ENCODE results near the gene KCNMA1.

KCNMA1 gene

DNA sequence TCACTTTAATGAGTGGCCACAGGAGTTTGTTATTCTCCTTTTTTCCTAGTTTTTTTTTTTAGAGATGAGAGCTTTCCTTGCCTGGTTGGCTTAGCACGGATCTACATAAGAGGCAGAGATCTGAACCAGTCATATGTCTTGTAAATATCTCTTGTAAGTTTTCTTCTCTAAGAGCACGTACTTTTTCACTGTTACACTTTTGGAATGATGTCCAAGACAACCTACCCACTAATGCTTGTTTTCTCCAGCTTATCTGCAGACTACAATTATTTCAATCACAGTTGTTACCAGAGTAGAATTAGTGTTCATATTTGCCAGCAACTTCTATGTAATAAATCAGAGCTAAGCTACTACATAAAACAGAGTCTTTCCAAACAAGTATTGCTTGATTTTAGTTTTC, 444.6 kb downstream of the KCNMA1 start:
- H2AFZ ChIP-seq (ENCODE audit: low read depth), result no peak overlapping the region
- H3K79me2 ChIP-seq (ENCODE audit: insufficient read depth, low read depth), result no peaks in the 10 kb centered on the region
- no peaks in the 10 kb centered on the region for H3K4me1 ChIP-seq (ENCODE audit: low read depth, poor library complexity, severe bottlenecking)
- H3K4me3 ChIP-seq (IDR thresholded peaks at IDR 0.05; ENCODE audit: insufficient read depth, low read depth, low read length), result no peak overlapping the region
- no peak overlapping the region for H3K4me2 ChIP-seq
- no peak overlapping the region for H3K27ac ChIP-seq
- no peaks in the 10 kb centered on the region for H3K36me3 ChIP-seq (ENCODE audit: insufficient read depth)
- no peak overlapping the region for H3K9ac ChIP-seq
- TF ChIP-seq CTCF (conservative IDR thresholded peaks at IDR 0.05; ENCODE audit: low read depth, low read length), result no peak
- no peaks in the 10 kb centered on the region for H4K20me1 ChIP-seq (ENCODE audit: insufficient read depth)
- no peaks in the 10 kb centered on the region for H3K27me3 ChIP-seq (ENCODE audit: insufficient read depth, low read depth)

DNA sequence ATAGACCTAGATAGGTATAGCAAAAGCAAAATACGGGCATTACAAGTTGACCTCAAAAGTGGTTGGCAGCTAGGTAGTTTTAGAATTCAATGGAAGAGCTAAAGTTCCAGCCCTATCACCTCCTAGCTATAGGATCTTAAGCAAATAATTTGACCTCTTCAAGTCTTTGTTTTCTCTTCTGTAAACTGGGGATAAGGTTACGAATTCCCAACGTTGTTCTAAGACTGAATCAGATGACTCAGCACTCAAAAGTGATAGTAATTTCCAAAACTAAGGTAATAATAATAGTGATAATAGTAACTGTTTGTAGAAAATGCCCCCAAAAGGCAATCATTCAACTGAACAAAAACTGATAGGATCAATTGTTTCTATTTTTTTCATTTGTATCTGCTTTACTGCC, 445.2 kb downstream of the KCNMA1 start:
- H3K4me1 ChIP-seq (ENCODE audit: low read depth, poor library complexity, severe bottlenecking), result no peaks in the 10 kb centered on the region
- no peak overlapping the region for H3K4me3 ChIP-seq (IDR thresholded peaks at IDR 0.05; ENCODE audit: insufficient read depth, low read depth, low read length)
- no peaks in the 10 kb centered on the region for H3K36me3 ChIP-seq (ENCODE audit: insufficient read depth)
- no peaks in the 10 kb centered on the region for H4K20me1 ChIP-seq (ENCODE audit: insufficient read depth)
- no peaks in the 10 kb centered on the region for H3K27me3 ChIP-seq (ENCODE audit: insufficient read depth, low read depth)
- no peak overlapping the region for H3K4me2 ChIP-seq
- H2AFZ ChIP-seq (ENCODE audit: low read depth), result no peak overlapping the region
- TF ChIP-seq CTCF (conservative IDR thresholded peaks at IDR 0.05; ENCODE audit: low read depth, low read length), result no peak
- H3K79me2 ChIP-seq (ENCODE audit: insufficient read depth, low read depth), result no peaks in the 10 kb centered on the region
- H3K9ac ChIP-seq, result no peak overlapping the region
- H3K27ac ChIP-seq, result no peak overlapping the region

DNA sequence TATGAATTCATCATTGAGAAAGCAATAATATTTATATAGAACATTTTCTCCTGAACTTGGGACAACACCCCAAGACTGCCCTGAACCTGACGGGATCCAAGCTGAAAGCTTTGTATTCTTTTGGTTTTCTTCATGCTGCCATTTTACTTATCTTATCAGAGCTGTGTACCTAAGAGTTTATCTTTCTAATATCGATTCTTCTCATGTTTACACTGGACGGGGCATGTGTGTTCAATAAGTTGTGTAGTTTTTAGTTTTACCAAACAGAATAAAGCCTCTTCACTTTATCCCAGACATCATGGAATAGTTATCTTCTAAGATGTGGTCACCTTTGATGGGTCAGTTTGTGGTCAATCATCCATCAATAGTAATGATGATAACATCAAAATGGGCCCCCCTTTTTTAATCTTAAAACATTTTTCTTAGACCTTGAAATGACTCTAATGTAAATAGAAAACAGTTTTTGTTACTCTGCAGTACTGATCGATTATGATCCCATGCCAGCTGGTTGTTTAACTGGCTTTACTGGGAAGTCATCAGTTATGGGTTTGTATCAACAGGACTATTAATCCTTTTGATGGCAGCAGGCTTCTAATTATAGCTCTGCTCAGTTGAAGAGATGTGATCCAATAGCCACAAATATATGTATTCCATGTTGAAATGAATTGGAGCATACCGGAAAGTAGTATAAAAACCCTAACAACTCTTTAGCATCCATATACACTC, 446.1 kb downstream of the KCNMA1 start:
- TF ChIP-seq CTCF (conservative IDR thresholded peaks at IDR 0.05; ENCODE audit: low read depth, low read length), result no peak
- no peaks in the 10 kb centered on the region for H3K36me3 ChIP-seq (ENCODE audit: insufficient read depth)
- H3K79me2 ChIP-seq (ENCODE audit: insufficient read depth, low read depth), result no peaks in the 10 kb centered on the region
- H3K27ac ChIP-seq, result no peak overlapping the region
- no peak overlapping the region for H3K4me2 ChIP-seq
- no peaks in the 10 kb centered on the region for H4K20me1 ChIP-seq (ENCODE audit: insufficient read depth)
- H3K9ac ChIP-seq, result no peak overlapping the region
- no peaks in the 10 kb centered on the region for H3K4me1 ChIP-seq (ENCODE audit: low read depth, poor library complexity, severe bottlenecking)
- H3K27me3 ChIP-seq (ENCODE audit: insufficient read depth, low read depth), result no peaks in the 10 kb centered on the region
- H3K4me3 ChIP-seq (IDR thresholded peaks at IDR 0.05; ENCODE audit: insufficient read depth, low read depth, low read length), result no peak overlapping the region
- no peak overlapping the region for H2AFZ ChIP-seq (ENCODE audit: low read depth)

DNA sequence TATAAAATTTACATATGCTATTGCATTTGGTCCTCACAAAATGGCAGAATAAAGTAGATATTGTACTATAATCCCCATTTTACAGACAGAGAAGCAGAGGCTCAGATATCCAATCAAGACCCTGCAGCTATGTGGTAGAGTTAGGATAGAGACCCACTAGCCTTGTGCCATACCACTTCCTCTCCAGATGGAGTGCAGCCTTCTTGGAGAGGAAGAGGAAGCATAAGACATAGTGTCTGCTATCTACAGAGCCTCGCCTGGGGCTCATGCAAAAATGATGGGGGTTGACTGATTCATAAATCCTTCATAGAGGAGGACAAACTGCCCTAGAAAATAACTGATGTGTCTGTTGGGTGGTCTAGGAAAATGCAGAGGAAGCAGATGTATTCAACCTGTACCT, 447.3 kb downstream of the KCNMA1 start:
- Histone ChIP-seq H3K36me3 (ENCODE audit: insufficient read depth) (no peaks in the 10 kb centered on the region), H4K20me1 (ENCODE audit: insufficient read depth) (no peaks in the 10 kb centered on the region), H3K4me1 (ENCODE audit: low read depth, poor library complexity, severe bottlenecking) (no peaks in the 10 kb centered on the region), H3K79me2 (ENCODE audit: insufficient read depth, low read depth) (no peaks in the 10 kb centered on the region), H3K4me3 (IDR thresholded peaks at IDR 0.05; ENCODE audit: insufficient read depth, low read depth, low read length) (no peak overlapping the region), H2AFZ (ENCODE audit: low read depth) (no peak overlapping the region), H3K9ac (no peak overlapping the region), H3K4me2 (no peak overlapping the region), H3K27me3 (ENCODE audit: insufficient read depth, low read depth) (no peaks in the 10 kb centered on the region), H3K27ac (no peak overlapping the region)
- TF ChIP-seq CTCF (conservative IDR thresholded peaks at IDR 0.05; ENCODE audit: low read depth, low read length), result no peak

Data from KMS-11 (cell line).